Measurements from ENCODE around the gene EEF1A2. TPM values are rescaled to one million over a fixed set of nuclear protein-coding genes. Genes with fewer than 3 reads are reported as not detected.

EEF1A2 gene
- total and polyA plus RNA-seq, 2 donors (not counting 3 experiments of a cell fraction or from before 2014, with no cell fraction given): 2.7 to 3.4 TPM

DNA sequence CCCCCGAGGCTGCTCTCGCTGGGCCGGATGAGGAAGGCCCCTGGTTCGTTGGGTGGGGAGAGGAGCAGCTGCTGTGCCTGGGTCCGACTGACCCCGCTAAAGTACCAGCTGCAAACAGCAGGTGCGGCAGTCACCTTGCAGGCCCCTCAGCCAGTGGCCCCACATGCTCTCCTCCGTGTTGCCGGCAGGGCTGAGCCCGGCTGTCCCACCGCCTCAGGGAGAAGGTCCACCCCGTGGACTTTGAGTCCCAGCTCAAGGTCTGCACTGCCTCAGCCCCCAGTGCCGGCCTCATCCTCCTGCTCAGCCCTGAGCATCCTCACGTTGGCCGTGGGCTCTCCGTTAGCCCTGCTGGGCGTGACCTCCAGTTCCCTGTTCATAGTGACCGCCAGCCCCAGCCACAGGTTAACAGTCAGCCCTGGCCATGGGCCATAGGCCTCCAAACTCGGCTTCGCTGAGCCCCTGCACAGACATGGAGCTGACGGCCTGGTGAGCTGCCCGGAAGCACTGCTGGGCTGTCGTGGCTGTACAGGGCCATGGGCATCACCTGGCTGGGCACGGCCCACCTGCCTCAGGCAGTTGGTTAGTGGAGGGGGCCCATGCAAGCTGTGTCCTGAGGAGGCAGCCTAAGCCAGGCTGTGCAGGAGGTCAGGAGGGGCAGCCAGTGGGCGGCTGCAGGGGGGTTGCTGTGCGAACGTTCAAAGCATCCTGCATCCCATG lies 45.5 kb upstream of the EEF1A2 start:
- DNase-seq (ENCODE audit: low read depth, low spot score) (no peak), FAIRE-seq (no peak)
- TF ChIP-seq, protein P1, sequence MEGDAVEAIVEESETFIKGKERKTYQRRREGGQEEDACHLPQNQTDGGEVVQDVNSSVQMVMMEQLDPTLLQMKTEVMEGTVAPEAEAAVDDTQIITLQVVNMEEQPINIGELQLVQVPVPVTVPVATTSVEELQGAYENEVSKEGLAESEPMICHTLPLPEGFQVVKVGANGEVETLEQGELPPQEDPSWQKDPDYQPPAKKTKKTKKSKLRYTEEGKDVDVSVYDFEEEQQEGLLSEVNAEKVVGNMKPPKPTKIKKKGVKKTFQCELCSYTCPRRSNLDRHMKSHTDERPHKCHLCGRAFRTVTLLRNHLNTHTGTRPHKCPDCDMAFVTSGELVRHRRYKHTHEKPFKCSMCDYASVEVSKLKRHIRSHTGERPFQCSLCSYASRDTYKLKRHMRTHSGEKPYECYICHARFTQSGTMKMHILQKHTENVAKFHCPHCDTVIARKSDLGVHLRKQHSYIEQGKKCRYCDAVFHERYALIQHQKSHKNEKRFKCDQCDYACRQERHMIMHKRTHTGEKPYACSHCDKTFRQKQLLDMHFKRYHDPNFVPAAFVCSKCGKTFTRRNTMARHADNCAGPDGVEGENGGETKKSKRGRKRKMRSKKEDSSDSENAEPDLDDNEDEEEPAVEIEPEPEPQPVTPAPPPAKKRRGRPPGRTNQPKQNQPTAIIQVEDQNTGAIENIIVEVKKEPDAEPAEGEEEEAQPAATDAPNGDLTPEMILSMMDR (IDR thresholded peaks at IDR 0.05; ENCODE audit: extremely low read depth in 1 of 2, insufficient read depth in 1 of 2, low read depth in 1 of 2, low read length in 2 of 2): no peak
- TF ChIP-seq, protein P2, sequence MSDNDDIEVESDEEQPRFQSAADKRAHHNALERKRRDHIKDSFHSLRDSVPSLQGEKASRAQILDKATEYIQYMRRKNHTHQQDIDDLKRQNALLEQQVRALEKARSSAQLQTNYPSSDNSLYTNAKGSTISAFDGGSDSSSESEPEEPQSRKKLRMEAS (IDR thresholded peaks at IDR 0.05; ENCODE audit: insufficient read depth, insufficient read length): no peak
- TF ChIP-seq POLR2AphosphoS5 (IDR thresholded peaks at IDR 0.05; ENCODE audit: insufficient read depth, low read depth, low read length): no peak
- TF ChIP-seq JUN (IDR thresholded peaks at IDR 0.05; ENCODE audit: borderline replicate concordance, insufficient read depth, insufficient read length, low read depth): no peak
- no peak for TF ChIP-seq FOS (IDR thresholded peaks at IDR 0.05; ENCODE audit: borderline replicate concordance, insufficient read depth, low read length)
- no peak for TF ChIP-seq MYC (IDR thresholded peaks at IDR 0.05; ENCODE audit: low read depth, low read length)
- no peak for TF ChIP-seq EZH2 (IDR thresholded peaks at IDR 0.05; ENCODE audit: borderline replicate concordance, low read depth, low read length, severe bottlenecking)
- TF ChIP-seq POLR2A (IDR thresholded peaks at IDR 0.05; ENCODE audit: low read depth, low read length): no peak
- no peak for TF ChIP-seq GATA2 (IDR thresholded peaks at IDR 0.05; ENCODE audit: insufficient read depth, insufficient read length, low read depth, low read length)
- Histone ChIP-seq H3K4me3 (replicated peaks in 1 of 3; ENCODE audit: insufficient read depth in 1 of 3, low read depth in 1 of 3, low read length in 3 of 3) (no peak overlapping the region), H3K27ac (ENCODE audit: insufficient read depth, low read depth, low read length) (no peak overlapping the region), H3K79me2 (ENCODE audit: control insufficient read depth, insufficient read depth, low read length) (no peaks in the 10 kb centered on the region), H3K9me3 (replicated peaks; ENCODE audit: control insufficient read depth, insufficient read depth, low read length) (no peaks in the 10 kb centered on the region), H3K4me2 (ENCODE audit: insufficient read depth, low read length) (no peak overlapping the region), H2AFZ (ENCODE audit: low read depth, low read length) (no peak overlapping the region), H3K36me3 (ENCODE audit: control insufficient read depth in 2 of 2, extremely low read depth in 1 of 2, insufficient read depth in 2 of 2, low read length in 2 of 2) (no peaks in the 10 kb centered on the region), H3K9ac (replicated peaks; ENCODE audit: extremely low read depth, insufficient read depth, low read length) (no peak overlapping the region), H3K4me1 (ENCODE audit: control insufficient read depth, extremely low read depth, insufficient read depth, low read length) (no peaks in the 10 kb centered on the region), H4K20me1 (replicated peaks; ENCODE audit: control insufficient read depth, extremely low read depth, insufficient read depth, low read length) (no peaks in the 10 kb centered on the region), H3K9me1 (replicated peaks; ENCODE audit: control insufficient read depth, extremely low read depth, insufficient read depth, low read length) (no peaks in the 10 kb centered on the region), H3K27me3 (ENCODE audit: control insufficient read depth in 2 of 2, insufficient read depth in 2 of 2, low read length in 2 of 2) (no peaks in the 10 kb centered on the region)
- no TSS peak for BruUV-seq (replicated peaks)
- POLR2A ChIA-PET: no interaction called here
- CTCF ChIA-PET: interaction anchor here (1.0 to 1.5 kb wide), 3 partner anchors 23 to 430 kb away, joined by 3 to 6 read pairs (median 4); no protein-coding TSS in a partner anchor
- dilution Hi-C loops (cut with MboI; ENCODE audit: extremely low pct_ligation_motif_present, low sequenced_read_pairs) (no loop called here), intact Hi-C loops (cut with micrococcal nuclease) (no loop called here)

Data from endothelial cell of umbilical vein (primary cell).